MM.1S (cell line): Measurements from ENCODE around the gene RIOK3.
A peak's percentile ranks its signal among the peaks of the same experiment; 100 is the strongest.

ENCODE experiments used
- DNase-seq: peaks from one replicate; pipeline ENCODE4 v3.0.0-alpha.2; 2015
- H2AFZ ChIP-seq: fragments of 300-600 bp; sonication (generic); 2 replicates; pipeline ENCODE4 v1.6.0; 2016; ENCODE audit warnings: antibody characterized with exemption, low read length
- H3F3A ChIP-seq: fragments of 300-600 bp; sonication (generic); 2 replicates; pipeline ENCODE4 v1.6.1; 2016; ENCODE audit warnings: mild to moderate bottlenecking, antibody characterized with exemption, low read length, moderate library complexity, mixed read lengths; ENCODE audit not compliant: insufficient read depth
- H3K27ac ChIP-seq: fragments of 300-600 bp; sonication (generic); 2 replicates; pipeline ENCODE4 v1.5.1; 2016; ENCODE audit warnings: mild to moderate bottlenecking, low read length
- H3K27me3 ChIP-seq: fragments of 300-600 bp; sonication (generic); replicated peaks from 2 replicates; pipeline ENCODE4 v1.6.0; 2016; ENCODE audit warnings: low read length; ENCODE audit not compliant: insufficient read depth
- H3K36me3 ChIP-seq: fragments of 300-600 bp; sonication (generic); replicated peaks from 2 replicates; pipeline ENCODE4 v1.6.1; 2016; ENCODE audit warnings: mild to moderate bottlenecking, low read length, mixed read lengths; ENCODE audit not compliant: insufficient read depth
- H3K4me1 ChIP-seq: fragments of 300-600 bp; sonication (generic); 2 replicates; pipeline ENCODE4 v1.6.1; 2016; ENCODE audit warnings: low read length, mixed read lengths
- H3K4me2 ChIP-seq: fragments of 300-600 bp; sonication (generic); 2 replicates; pipeline ENCODE4 v1.6.0; 2016; ENCODE audit warnings: low read depth, low read length
- H3K4me3 ChIP-seq: fragments of 300-600 bp; sonication (generic); 2 replicates; pipeline ENCODE4 v1.5.1; 2016; ENCODE audit warnings: low read length, mixed read lengths
- H3K79me2 ChIP-seq: fragments of 300-600 bp; sonication (generic); 2 replicates; pipeline ENCODE4 v1.6.1; 2016; ENCODE audit warnings: mixed run types, low read length, mixed read lengths
- H3K9ac ChIP-seq: fragments of 300-600 bp; sonication (generic); 2 replicates; pipeline ENCODE4 v1.6.1; 2016; ENCODE audit warnings: low read length, mixed read lengths
- H3K9me2 ChIP-seq: fragments of 300-600 bp; sonication (generic); replicated peaks from 2 replicates; pipeline ENCODE4 v1.6.1; 2016; ENCODE audit warnings: mild to moderate bottlenecking, low read length, mixed read lengths; ENCODE audit not compliant: insufficient read depth
- H3K9me3 ChIP-seq: fragments of 300-600 bp; sonication (generic); replicated peaks from 2 replicates; pipeline ENCODE4 v1.6.1; 2016; ENCODE audit warnings: mild to moderate bottlenecking, low read length, mixed read lengths; ENCODE audit not compliant: insufficient read depth
- H4K20me1 ChIP-seq: fragments of 300-600 bp; sonication (generic); 2 replicates; pipeline ENCODE4 v1.6.1; 2016; ENCODE audit warnings: mild to moderate bottlenecking, low read length, moderate library complexity, mixed read lengths; ENCODE audit not compliant: insufficient read depth
- EZH2 ChIP-seq: fragments of 300-600 bp; sonication (generic); optimal IDR thresholded peaks from 2 replicates; pipeline ENCODE3; 2017; ENCODE audit warnings: low read depth, mild to moderate bottlenecking, antibody characterized with exemption, low read length, mixed read lengths
- EZH2phosphoT487 ChIP-seq: fragments of 300-600 bp; sonication (generic); IDR thresholded peaks from 2 replicates; pipeline ENCODE4 v1.6.1; 2018; ENCODE audit warnings: antibody characterized with exemption, low read length
- TF ChIP-seq, protein P1 (sequence below): fragments of 300-600 bp; sonication (generic); IDR thresholded peaks from 2 replicates; pipeline ENCODE4 v1.5.1; 2016; ENCODE audit warnings: antibody characterized with exemption, low read length, mixed read lengths

The RIOK3 gene

DNA sequence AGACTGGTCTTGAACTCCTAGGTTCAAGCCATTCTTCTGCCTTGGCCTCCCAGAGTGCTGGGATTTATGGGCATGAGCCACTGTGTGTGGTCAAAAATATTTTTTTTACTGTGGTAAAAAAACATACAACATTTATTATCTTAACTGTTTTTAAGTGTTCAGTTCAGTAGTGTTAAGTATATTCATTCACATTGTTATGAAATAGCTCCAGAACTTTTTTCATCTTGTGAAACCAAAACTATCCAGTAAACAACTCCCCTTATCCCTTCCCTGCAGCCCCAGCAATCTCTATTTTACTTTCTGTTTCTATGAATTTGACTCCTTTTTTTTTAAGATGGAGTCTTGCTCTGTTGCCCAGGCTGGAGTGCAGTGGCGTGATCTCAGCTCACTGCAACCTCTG lies 59.6 kb downstream of the RIOK3 start:
- no peaks in the 10 kb centered on the region for H3F3A ChIP-seq
- H3K9me3 ChIP-seq, result no peaks in the 10 kb centered on the region
- TF ChIP-seq, protein P1, sequence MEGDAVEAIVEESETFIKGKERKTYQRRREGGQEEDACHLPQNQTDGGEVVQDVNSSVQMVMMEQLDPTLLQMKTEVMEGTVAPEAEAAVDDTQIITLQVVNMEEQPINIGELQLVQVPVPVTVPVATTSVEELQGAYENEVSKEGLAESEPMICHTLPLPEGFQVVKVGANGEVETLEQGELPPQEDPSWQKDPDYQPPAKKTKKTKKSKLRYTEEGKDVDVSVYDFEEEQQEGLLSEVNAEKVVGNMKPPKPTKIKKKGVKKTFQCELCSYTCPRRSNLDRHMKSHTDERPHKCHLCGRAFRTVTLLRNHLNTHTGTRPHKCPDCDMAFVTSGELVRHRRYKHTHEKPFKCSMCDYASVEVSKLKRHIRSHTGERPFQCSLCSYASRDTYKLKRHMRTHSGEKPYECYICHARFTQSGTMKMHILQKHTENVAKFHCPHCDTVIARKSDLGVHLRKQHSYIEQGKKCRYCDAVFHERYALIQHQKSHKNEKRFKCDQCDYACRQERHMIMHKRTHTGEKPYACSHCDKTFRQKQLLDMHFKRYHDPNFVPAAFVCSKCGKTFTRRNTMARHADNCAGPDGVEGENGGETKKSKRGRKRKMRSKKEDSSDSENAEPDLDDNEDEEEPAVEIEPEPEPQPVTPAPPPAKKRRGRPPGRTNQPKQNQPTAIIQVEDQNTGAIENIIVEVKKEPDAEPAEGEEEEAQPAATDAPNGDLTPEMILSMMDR, result no peak
- TF ChIP-seq EZH2, result no peak
- no peak for TF ChIP-seq EZH2phosphoT487
- no peak overlapping the region for H2AFZ ChIP-seq
- no peak for DNase-seq
- H3K4me3 ChIP-seq, result no peak overlapping the region
- no peak overlapping the region for H3K4me2 ChIP-seq
- H3K27me3 ChIP-seq, result no peaks in the 10 kb centered on the region
- H3K9me2 ChIP-seq, result no peaks in the 10 kb centered on the region
- H3K9ac ChIP-seq, result no peak overlapping the region
- no peaks in the 10 kb centered on the region for H4K20me1 ChIP-seq
- 0 out of 2 replicates have a peak, but pooled peaks cover 3% of the 10 kb centered on the region for H3K36me3 ChIP-seq
- H3K4me1 ChIP-seq, result peaks cover 3% of the 10 kb centered on the region; the same call in 1 of the 2 replicates
- H3K27ac ChIP-seq, result no peak overlapping the region
- peaks cover 12% of the 10 kb centered on the region; the same call in 1 of the 2 replicates for H3K79me2 ChIP-seq

DNA sequence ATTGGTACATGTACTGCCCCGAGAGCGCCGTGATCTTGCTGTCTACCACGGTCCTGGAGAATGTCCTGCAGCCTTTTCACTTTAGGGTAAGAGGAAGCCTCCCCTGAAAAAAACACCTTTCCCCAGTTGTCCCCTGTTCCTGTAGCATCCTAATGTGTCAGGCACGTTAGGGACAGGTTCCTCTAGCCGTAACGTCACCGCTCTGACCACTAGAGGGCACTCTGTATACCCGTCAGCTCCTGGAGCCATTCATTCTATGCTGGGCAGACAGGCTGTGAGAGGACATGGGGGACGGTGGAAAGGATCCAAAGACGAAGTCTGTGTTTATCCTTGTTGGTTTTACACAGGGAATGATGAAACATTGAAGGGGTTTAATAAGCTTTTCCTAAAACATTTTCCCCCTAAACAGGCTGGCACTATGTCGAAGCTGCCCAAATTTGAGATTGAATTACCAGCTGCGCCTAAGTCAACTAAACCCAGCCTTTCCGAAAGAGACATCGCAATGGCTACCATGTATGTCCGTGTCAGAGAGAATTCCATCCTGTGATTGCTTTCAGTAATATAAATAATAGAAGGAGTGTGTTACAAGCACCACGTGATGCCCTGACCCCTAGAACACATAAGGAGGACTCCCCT lies 62.9 kb downstream of the RIOK3 start:
- Histone ChIP-seq H3K9me2 (no peaks in the 10 kb centered on the region), H3K79me2 (no peaks in the 10 kb centered on the region), H3K9ac (no peak overlapping the region), H2AFZ (no peak overlapping the region), H3K36me3 (peaks cover 3% of the 10 kb centered on the region; the same call in 1 of the 2 replicates), H3K4me1 (peaks cover 3% of the 10 kb centered on the region; the same call in 1 of the 2 replicates), H3K4me3 (no peak overlapping the region), H3K27me3 (no peaks in the 10 kb centered on the region), H3K9me3 (no peaks in the 10 kb centered on the region), H3K4me2 (no peak overlapping the region), H3K27ac (no peak overlapping the region), H4K20me1 (no peaks in the 10 kb centered on the region), H3F3A (no peaks in the 10 kb centered on the region)
- DNase-seq, result peak; percentile 69
- TF ChIP-seq, protein P1, result peak; percentile 93
- TF ChIP-seq EZH2phosphoT487 (no peak), EZH2 (no peak)

DNA sequence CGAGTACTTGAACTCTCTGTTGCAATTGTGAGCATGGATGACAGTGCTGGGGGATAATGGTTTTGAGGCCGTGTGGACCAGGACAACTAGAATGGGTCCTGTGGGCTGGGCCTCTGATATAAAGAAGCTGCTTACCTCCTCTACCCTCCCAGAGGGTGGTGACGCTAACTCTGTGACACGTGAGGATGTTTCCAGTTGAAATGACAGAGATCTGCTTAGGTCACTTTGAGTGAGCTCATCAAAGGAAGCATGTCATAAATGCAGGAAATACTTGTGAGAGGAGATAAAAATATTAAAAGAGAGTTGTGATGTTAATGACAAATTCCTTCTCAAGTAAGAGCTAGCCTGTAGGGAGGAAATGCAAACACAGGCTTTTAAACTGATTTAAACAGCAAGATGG lies 66.6 kb downstream of the RIOK3 start:
- Histone ChIP-seq H4K20me1 (no peaks in the 10 kb centered on the region), H3K9ac (no peak overlapping the region), H3F3A (no peaks in the 10 kb centered on the region), H3K27ac (no peak overlapping the region), H3K9me2 (no peaks in the 10 kb centered on the region), H3K9me3 (no peaks in the 10 kb centered on the region), H3K79me2 (no peaks in the 10 kb centered on the region), H3K4me3 (no peak overlapping the region), H2AFZ (no peak overlapping the region), H3K4me1 (peaks cover 14% of the 10 kb centered on the region), H3K4me2 (no peak overlapping the region), H3K27me3 (no peaks in the 10 kb centered on the region), H3K36me3 (peaks cover 3% of the 10 kb centered on the region)
- TF ChIP-seq EZH2phosphoT487 (no peak), EZH2 (no peak)
- TF ChIP-seq, protein P1, result no peak
- no peak for DNase-seq
